IMR-90 (cell line): ENCODE results near the gene GNAI1. TPM values are rescaled to one million over a fixed set of nuclear protein-coding genes. Genes with fewer than 3 reads are reported as not detected.

Source experiments
- ATAC-seq: fragments of 200-7000 bp; cut with Tn5 transposase; 2 replicates; pipeline ENCODE4 v1.9.1; 2020; ENCODE audit warnings: low read depth, mild to moderate bottlenecking, moderate library complexity
- BruUV-seq: library from RNA; stranded (reverse); fragments of 400-500 nt; replicated peaks from 2 replicates; lab custom pipeline; 2021; lab: Mats Ljungman, UMichigan
- CTCF ChIA-PET: fragments of 300-600 bp; formaldehyde crosslinking; extraction: SDS; loops from one replicate; lab custom pipeline; 2021; ENCODE audit warnings: antibody characterized with exemption; lab: Yijun Ruan, JAX
- POLR2A ChIA-PET: fragments of 300-600 bp; sonication (Branson Sonifier 250); formaldehyde crosslinking; loops from one replicate; lab custom pipeline; 2022; ENCODE audit warnings: antibody characterized with exemption; ENCODE audit not compliant: unreplicated experiment; lab: Charles Lee
- DNase-seq: peaks from one replicate; pipeline ENCODE4 v3.0.0; 2013
- H2AFZ ChIP-seq: replicated peaks from 2 replicates; pipeline ENCODE3; 2013; ENCODE audit warnings: low read length, mild to moderate bottlenecking; ENCODE audit not compliant: poor library complexity
- H2AK5ac ChIP-seq: 2 replicates; pipeline ENCODE4 v1.6.1; 2013; ENCODE audit warnings: low read depth, low read length, inconsistent platforms
- H2AK9ac ChIP-seq: replicated peaks from 2 replicates; pipeline ENCODE3; 2013; ENCODE audit warnings: mild to moderate bottlenecking, low read depth, low read length, moderate library complexity; ENCODE audit not compliant: poor library complexity
- H2BK120ac ChIP-seq: 2 replicates; pipeline ENCODE4 v1.6.1; 2013; ENCODE audit warnings: low read depth, low read length, inconsistent platforms
- H2BK15ac ChIP-seq: 3 replicates; pipeline ENCODE4 v1.6.1; 2013; ENCODE audit warnings: low read depth, low read length, inconsistent platforms
- H2BK20ac ChIP-seq: 2 replicates; pipeline ENCODE4 v1.6.1; 2013; ENCODE audit warnings: low read depth, mild to moderate bottlenecking, inconsistent platforms, low read length, moderate library complexity
- H2BK5ac ChIP-seq: 2 replicates; pipeline ENCODE4 v1.6.1; 2013; ENCODE audit warnings: mild to moderate bottlenecking, low read depth, low read length, inconsistent platforms; ENCODE audit not compliant: poor library complexity, severe bottlenecking
- H3K14ac ChIP-seq: replicated peaks from 2 replicates; pipeline ENCODE4 v1.6.1; 2013; ENCODE audit warnings: low read depth, low read length, inconsistent platforms
- H3K18ac ChIP-seq: 2 replicates; pipeline ENCODE4 v1.6.1; 2013; ENCODE audit warnings: low read depth, low read length, control low read depth
- H3K23ac ChIP-seq: 2 replicates; pipeline ENCODE4 v1.6.1; 2013; ENCODE audit warnings: low read depth, low read length, inconsistent platforms
- H3K27ac ChIP-seq: 2 replicates; pipeline ENCODE4 v1.5.1; 2013; ENCODE audit warnings: mild to moderate bottlenecking, control low read depth, low read length; ENCODE audit not compliant: insufficient read depth
- H3K27me3 ChIP-seq: 2 replicates; pipeline ENCODE4 v1.6.1; 2013; ENCODE audit warnings: low read length; ENCODE audit not compliant: control insufficient read depth, insufficient read depth
- H3K36me3 ChIP-seq: 2 replicates; pipeline ENCODE4 v1.6.1; 2013; ENCODE audit warnings: low read length, mixed read lengths; ENCODE audit not compliant: control insufficient read depth, insufficient read depth
- H3K4ac ChIP-seq: 2 replicates; pipeline ENCODE4 v1.6.1; 2013; ENCODE audit warnings: low read depth, low read length, inconsistent platforms
- H3K4me1 ChIP-seq: 2 replicates; pipeline ENCODE4 v1.6.1; 2013; ENCODE audit warnings: low read length, mixed read lengths; ENCODE audit not compliant: control insufficient read depth, insufficient read depth
- H3K4me2 ChIP-seq: 2 replicates; pipeline ENCODE4 v1.6.1; 2013; ENCODE audit warnings: low read depth, mild to moderate bottlenecking, control low read depth, low read length, moderate library complexity
- H3K4me3 ChIP-seq: 2 replicates; pipeline ENCODE4 v1.5.1; 2013; ENCODE audit warnings: low read depth, mild to moderate bottlenecking, control low read depth, low read length, moderate library complexity; ENCODE audit not compliant: insufficient read depth
- H3K56ac ChIP-seq: 2 replicates; pipeline ENCODE4 v1.6.1; 2013; ENCODE audit warnings: low read length, inconsistent platforms; ENCODE audit not compliant: insufficient read depth; ENCODE audit errors: extremely low read depth
- H3K79me1 ChIP-seq, 2 experiments: 2 replicates each; pipeline ENCODE4 v1.6.1; 2013; ENCODE audit warnings: low read length in 2 of 2, inconsistent platforms in 1 of 2, low read depth in 1 of 2
- H3K9ac ChIP-seq: 2 replicates; pipeline ENCODE4 v1.6.1; 2013; ENCODE audit warnings: low read depth, low read length, control low read depth
- H3K9me1 ChIP-seq: 2 replicates; pipeline ENCODE4 v1.6.1; 2013; ENCODE audit warnings: low read length, inconsistent platforms; ENCODE audit not compliant: insufficient read depth
- H3K9me3 ChIP-seq: 2 replicates; pipeline ENCODE4 v1.6.1; 2013; ENCODE audit warnings: low read length; ENCODE audit not compliant: control insufficient read depth, insufficient read depth
- H4K20me1 ChIP-seq: 2 replicates; pipeline ENCODE4 v1.6.1; 2013; ENCODE audit warnings: low read length, inconsistent platforms; ENCODE audit not compliant: insufficient read depth
- H4K5ac ChIP-seq: 2 replicates; pipeline ENCODE4 v1.6.1; 2013; ENCODE audit warnings: mild to moderate bottlenecking, low read depth, low read length, control low read depth
- H4K8ac ChIP-seq, 2 experiments: 2 replicates each; pipeline ENCODE4 v1.6.1; 2013; ENCODE audit warnings: low read depth in 2 of 2, low read length in 2 of 2, control low read depth in 1 of 2, inconsistent platforms in 1 of 2
- H4K91ac ChIP-seq: 2 replicates; pipeline ENCODE4 v1.6.1; 2013; ENCODE audit warnings: low read depth, low read length, inconsistent platforms; ENCODE audit not compliant: insufficient read depth
- FOS ChIP-seq: fragments of 150-350 bp; IDR thresholded peaks from 2 replicates; pipeline ENCODE4 v1.6.1; 2016; ENCODE audit warnings: low read depth, low read length
- RAD21 ChIP-seq: IDR thresholded peaks from 2 replicates; pipeline ENCODE4 v1.6.1; 2012; ENCODE audit warnings: low read length, improper control_type of control experiment
- SMC3 ChIP-seq: fragments of 150-350 bp; IDR thresholded peaks from 2 replicates; pipeline ENCODE4 v1.6.1; 2016; ENCODE audit warnings: low read depth, mild to moderate bottlenecking, antibody characterized with exemption, low read length, moderate library complexity
- WGBS, 2 experiments: methylation state at CpG; one replicate each; pipeline versions ENCODE4 v1.1.5 to v1.1.7; 2013; ENCODE audit warnings: missing lambda C conversion rate in 2 of 2; ENCODE audit not compliant: insufficient read length in 1 of 2; ENCODE audit errors: extremely low coverage in 2 of 2; 5-methylcytosine and 5-hydroxymethylcytosine counted together
- dilution Hi-C: fragments of 300-500 bp; cut with HindIII; formaldehyde crosslinking; loops from one replicate; pipeline ENCODE4 v1.14.3; 2018; ENCODE audit warnings: low sequenced_read_pairs; ENCODE audit not compliant: unreplicated experiment
- in situ Hi-C: fragments of 300-500 bp; cut with MboI; formaldehyde crosslinking; loops from 3 replicates; pipeline ENCODE4 v1.14.3; 2019; ENCODE audit warnings: low sequenced_read_pairs, inconsistent platforms, mixed read lengths
- intact Hi-C: fragments of 100-400 bp; cut with micrococcal nuclease; formaldehyde crosslinking; loops from 2 replicates; pipeline ENCODE4 v1.10.0; 2022
- polyA plus RNA-seq, 3 experiments: library from polyadenylated mRNA; depleted of rRNA; stranded (reverse); fragments of >200 nt; gene quantifications; 2 replicates each; pipeline ENCODE4 v1.2.3, GENCODE V29; 2012; ENCODE audit warnings: low replicate concordance in 1 of 3
- total RNA-seq: library from RNA; depleted of rRNA; stranded (reverse); fragments of >200 nt; gene quantifications from 2 replicates; pipeline ENCODE4 v1.2.3, GENCODE V29; 2012
- TF ChIP-seq, protein P1 (sequence below): fragments of 150-350 bp; IDR thresholded peaks from 2 replicates; pipeline ENCODE4 v1.6.1; 2016; ENCODE audit warnings: low read depth, mild to moderate bottlenecking, low read length, moderate library complexity, borderline replicate concordance

Gene GNAI1
- total and polyA plus RNA-seq, 2 of the 4 experiments (the other 2 are of a cell fraction): 21.1 to 26.5 TPM

DNA sequence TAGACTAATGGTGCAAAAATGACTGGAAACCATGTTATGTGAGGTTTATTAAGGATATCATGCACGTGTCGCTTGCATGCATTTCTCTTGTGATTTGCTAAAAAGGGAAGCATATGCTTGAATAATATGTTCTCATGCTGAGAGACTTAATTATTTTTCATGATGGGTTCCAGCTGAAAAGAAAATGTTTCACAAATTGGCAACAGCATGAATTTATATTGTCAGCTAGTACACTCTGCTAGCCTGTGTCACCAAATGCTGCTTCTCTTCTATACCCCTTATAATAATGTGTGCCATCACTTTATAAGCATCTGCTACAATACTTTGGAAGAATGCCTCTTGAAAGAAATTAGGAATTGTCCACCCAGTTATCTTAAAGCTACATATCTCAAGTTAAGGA is 63.0 kb downstream of the GNAI1 start:
- no peaks in the 10 kb centered on the region for H3K9me1 ChIP-seq
- H3K18ac ChIP-seq: no peak overlapping the region
- H3K56ac ChIP-seq: no peak overlapping the region
- dilution Hi-C loops (no loop called here), in situ Hi-C loops (no loop called here), intact Hi-C loops (loop anchor here (5.0 kb wide), 1 partner anchor 45 kb away; no protein-coding TSS in a partner anchor)
- H2BK120ac ChIP-seq: no peak overlapping the region
- H3K36me3 ChIP-seq: peaks cover 16% of the 10 kb centered on the region
- H4K8ac ChIP-seq: no peak overlapping the region
- H2AFZ ChIP-seq: no peak overlapping the region
- no peak overlapping the region for H3K4ac ChIP-seq
- WGBS, 2 experiments: 93% methylated on average over 2 of the region's 2 CpGs; no CpG with 5 or more reads in 1 of the 2 experiments
- no peak overlapping the region for H2BK20ac ChIP-seq
- no peak overlapping the region for H2BK15ac ChIP-seq
- no peaks in the 10 kb centered on the region for H3K4me1 ChIP-seq
- POLR2A ChIA-PET: no interaction called here
- H3K4me2 ChIP-seq: no peak overlapping the region
- H3K79me1 ChIP-seq: peaks cover 0 to 9% of the 10 kb centered on the region in 2 experiments; a peak in 3 of 4 replicates
- no peak overlapping the region for H2AK5ac ChIP-seq
- DNase-seq: no peak
- no peak overlapping the region for H3K23ac ChIP-seq
- no peak overlapping the region for H3K4me3 ChIP-seq
- no TSS peak for BruUV-seq
- no peaks in the 10 kb centered on the region for H3K27me3 ChIP-seq
- no peak for TF ChIP-seq RAD21
- no peak for TF ChIP-seq SMC3
- TF ChIP-seq, protein P1, sequence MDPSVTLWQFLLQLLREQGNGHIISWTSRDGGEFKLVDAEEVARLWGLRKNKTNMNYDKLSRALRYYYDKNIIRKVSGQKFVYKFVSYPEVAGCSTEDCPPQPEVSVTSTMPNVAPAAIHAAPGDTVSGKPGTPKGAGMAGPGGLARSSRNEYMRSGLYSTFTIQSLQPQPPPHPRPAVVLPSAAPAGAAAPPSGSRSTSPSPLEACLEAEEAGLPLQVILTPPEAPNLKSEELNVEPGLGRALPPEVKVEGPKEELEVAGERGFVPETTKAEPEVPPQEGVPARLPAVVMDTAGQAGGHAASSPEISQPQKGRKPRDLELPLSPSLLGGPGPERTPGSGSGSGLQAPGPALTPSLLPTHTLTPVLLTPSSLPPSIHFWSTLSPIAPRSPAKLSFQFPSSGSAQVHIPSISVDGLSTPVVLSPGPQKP: no peak
- no peak for TF ChIP-seq FOS
- no peak overlapping the region for H2BK5ac ChIP-seq
- no peak overlapping the region for H4K91ac ChIP-seq
- CTCF ChIA-PET: interaction anchor here (0.9 to 1.2 kb wide), 3 partner anchors 11 to 63 kb away, joined by 3 to 4 read pairs (median 3); partner anchors contain the start of gene GNAI1
- no peak overlapping the region for H3K14ac ChIP-seq
- ATAC-seq: no peak
- H4K5ac ChIP-seq: no peak overlapping the region
- no peaks in the 10 kb centered on the region for H3K9me3 ChIP-seq
- no peak overlapping the region for H3K27ac ChIP-seq
- no peak overlapping the region for H3K9ac ChIP-seq
- no peak overlapping the region for H2AK9ac ChIP-seq
- no peaks in the 10 kb centered on the region; the same call in 1 of the 2 replicates for H4K20me1 ChIP-seq
